Erythroblast (primary cell): ENCODE data around the gene TUBB2A.

Experiments
- GATA1 ChIP-seq: IDR thresholded peaks from 2 replicates; pipeline ENCODE4 v1.6.1; 2011; ENCODE audit warnings: low read depth, mild to moderate bottlenecking, control low read depth, low read length, moderate library complexity
- POLR2A ChIP-seq: IDR thresholded peaks from 2 replicates; pipeline ENCODE4 v1.6.1; 2011; ENCODE audit warnings: mild to moderate bottlenecking, low read length

GRCh38 chr6:3194535-3195419 lies 37.4 kb upstream of the TUBB2A start:
- TF ChIP-seq POLR2A: no peak
- no peak for TF ChIP-seq GATA1
